Kasumi-1 (cell line): Measurements from ENCODE around the gene THRA.
"Not testable (repeated sequence)": the region's sequence is repeated elsewhere in the genome, so short reads cannot be mapped to it uniquely, and the experiment has no call there.

Source experiments
- DNase-seq, 2 experiments: peaks; one replicate each; lab custom pipeline; 2025; lab: John Stamatoyannopoulos, UW

THRA gene

DNA sequence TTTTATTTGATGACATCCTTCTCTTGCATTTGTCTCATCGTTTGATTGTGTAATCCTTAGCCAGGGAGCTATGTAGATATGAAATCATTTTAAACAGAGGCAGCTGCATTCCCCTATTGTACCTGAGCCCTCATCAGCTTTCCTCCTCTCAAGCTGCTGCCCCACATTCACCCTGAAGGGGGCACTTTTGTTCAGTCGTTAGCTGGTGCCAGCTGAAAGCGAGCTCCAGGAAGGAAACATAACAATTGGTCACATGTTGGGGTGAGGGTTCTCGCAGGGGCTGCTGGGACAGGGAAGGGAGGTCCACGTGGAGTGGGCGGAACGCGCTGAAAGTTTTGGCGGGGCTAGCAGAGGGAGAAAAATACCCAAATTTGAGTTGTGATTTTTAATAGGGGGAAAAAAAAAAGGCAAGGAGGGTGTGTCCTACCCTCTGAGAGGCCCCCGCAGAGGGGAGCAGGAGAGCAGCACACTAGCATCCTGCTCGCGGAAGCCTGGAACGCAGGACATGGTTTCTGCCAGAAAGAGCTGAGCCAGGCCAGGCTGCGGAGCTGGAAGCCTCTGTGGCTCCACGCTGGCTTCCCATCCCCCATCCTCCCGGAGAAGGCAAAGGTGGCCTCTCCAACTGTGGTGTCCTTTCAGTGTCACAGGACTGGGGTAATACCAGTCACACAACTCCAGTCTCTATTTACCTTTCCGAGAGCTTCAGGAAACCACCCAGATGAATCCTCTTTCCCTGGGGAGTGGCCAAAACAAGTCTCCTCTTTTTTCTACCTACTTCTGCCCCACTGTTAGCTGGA lies 50.5 kb downstream of the THRA start:
- peak; percentile 97 to 98 for DNase-seq

- no peak for DNase-seq
Observed at GRCh38 chr17:40113907-40114245, 51.1 kb downstream of the THRA start.

DNA sequence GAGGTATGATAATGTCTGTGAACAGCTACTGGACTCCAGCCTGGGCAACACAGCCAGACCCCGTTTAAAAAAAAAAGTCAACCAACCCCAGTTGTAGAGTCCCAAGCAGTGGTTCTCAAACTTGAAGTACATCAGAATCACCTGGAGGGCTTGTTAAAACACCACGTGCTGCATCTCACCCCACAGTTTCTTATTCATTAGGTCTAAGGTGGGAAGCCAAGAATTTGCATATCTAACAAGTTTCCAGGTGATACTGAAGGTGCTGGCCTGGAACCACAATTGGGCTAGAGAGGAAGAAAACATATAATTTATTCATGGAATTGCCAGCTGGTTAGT lies 52.3 kb downstream of the THRA start:
- DNase-seq = no peak

- DNase-seq = peak; percentile 54 to 60
Observed at GRCh38 chr17:40121181-40122135, 58.7 kb downstream of the THRA start, which contains the start of gene MSL1. TSS of gene MSL1 (plus strand) at chr17:40121971. CDS start at chr17:40122613, 642 bp downstream.

- no peak for DNase-seq
Observed at GRCh38 chr17:40122136-40122998, 59.6 kb downstream of the THRA start.

- DNase-seq = peak; percentile 51 to 56
Observed at GRCh38 chr17:40122999-40123810, 60.4 kb downstream of the THRA start.

GRCh38 chr17:40123811-40124114 lies 61.0 kb downstream of the THRA start:
- DNase-seq = no peak

- no peak for DNase-seq
Observed at GRCh38 chr17:40124279-40125141, 61.7 kb downstream of the THRA start.

DNA sequence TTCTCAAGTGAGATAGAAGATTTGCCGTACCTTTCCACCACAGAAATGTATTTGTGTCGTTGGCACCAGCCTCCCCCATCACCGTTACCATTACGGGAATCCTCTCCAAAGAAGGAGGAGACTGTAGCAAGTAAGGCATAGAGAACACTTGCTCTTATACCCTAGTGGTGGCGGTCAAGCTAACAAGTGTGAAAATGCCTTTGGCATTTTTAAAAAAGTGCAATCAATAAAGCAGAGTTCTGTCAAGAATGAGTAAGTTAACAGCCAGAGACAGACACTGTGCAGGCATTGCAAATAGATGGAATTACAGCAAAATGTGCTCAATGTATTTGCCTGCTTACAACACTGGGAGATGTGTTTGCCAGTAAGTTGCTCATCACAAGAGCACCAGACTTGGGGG lies 66.7 kb downstream of the THRA start:
- no peak for DNase-seq

- DNase-seq = peak; percentile 73 to 81
Observed at GRCh38 chr17:40130352-40131042, 67.7 kb downstream of the THRA start.

DNA sequence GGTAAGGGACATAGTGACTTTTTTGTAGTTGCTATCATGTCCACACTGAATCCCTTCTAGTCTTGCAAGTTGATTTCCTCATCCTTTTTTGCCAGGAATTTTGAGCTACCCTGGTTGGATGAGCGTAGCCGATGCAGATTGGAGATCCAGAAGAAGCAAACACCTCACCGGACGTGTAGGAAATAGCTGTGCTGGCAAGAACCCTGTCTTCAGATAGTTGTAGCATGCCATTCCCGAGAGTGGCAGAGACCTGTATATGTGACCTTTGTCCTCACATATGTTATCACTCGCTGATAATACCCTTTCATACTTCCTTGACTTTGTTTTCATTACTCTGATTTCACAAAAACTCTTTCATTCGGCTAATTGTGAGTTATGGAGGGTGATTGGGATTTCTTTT lies 71.4 kb downstream of the THRA start:
- no peak for DNase-seq

GRCh38 chr17:40135817-40136216 lies 73.1 kb downstream of the THRA start:
- peak in 1 of 2 experiments; percentile 24 for DNase-seq

GRCh38 chr17:40139566-40140058 lies 76.8 kb downstream of the THRA start:
- DNase-seq = peak in 1 of 2 experiments; percentile 58

GRCh38 chr17:40143166-40143565 lies 80.4 kb downstream of the THRA start:
- not testable (repeated sequence) for DNase-seq
